Measurements from ENCODE around the gene PPP1R12B. TPM values are rescaled to one million over a fixed set of nuclear protein-coding genes. Genes with fewer than 3 reads are reported as not detected.

The PPP1R12B gene
- total and polyA plus RNA-seq, 2 donors (not counting 3 experiments of a cell fraction or from before 2014, with no cell fraction given) = 8.4 to 11.5 TPM

GRCh38 chr1:202597090-202597761 is 248.7 kb downstream of the PPP1R12B start:
- Histone ChIP-seq H3K9me3 (replicated peaks; ENCODE audit: control insufficient read depth, insufficient read depth, low read length) (no peaks in the 10 kb centered on the region), H3K9me1 (replicated peaks; ENCODE audit: control insufficient read depth, extremely low read depth, insufficient read depth, low read length) (no peaks in the 10 kb centered on the region), H3K27ac (ENCODE audit: insufficient read depth, low read depth, low read length) (no peak overlapping the region), H3K79me2 (ENCODE audit: control insufficient read depth, insufficient read depth, low read length) (no peaks in the 10 kb centered on the region), H3K27me3 (ENCODE audit: control insufficient read depth in 2 of 2, insufficient read depth in 2 of 2, low read length in 2 of 2) (no peaks in the 10 kb centered on the region), H3K9ac (replicated peaks; ENCODE audit: extremely low read depth, insufficient read depth, low read length) (no peak overlapping the region), H3K4me1 (ENCODE audit: control insufficient read depth, extremely low read depth, insufficient read depth, low read length) (peaks cover 9% of the 10 kb centered on the region), H4K20me1 (replicated peaks; ENCODE audit: control insufficient read depth, extremely low read depth, insufficient read depth, low read length) (no peaks in the 10 kb centered on the region), H3K4me2 (ENCODE audit: insufficient read depth, low read length) (no peak overlapping the region), H3K36me3 (ENCODE audit: control insufficient read depth in 2 of 2, extremely low read depth in 1 of 2, insufficient read depth in 2 of 2, low read length in 2 of 2) (no peaks in the 10 kb centered on the region), H3K4me3 (replicated peaks in 1 of 3; ENCODE audit: insufficient read depth in 1 of 3, low read depth in 1 of 3, low read length in 3 of 3) (no peak overlapping the region), H2AFZ (ENCODE audit: low read depth, low read length) (no peak overlapping the region)
- ChIA-PET POLR2A (no interaction called here), CTCF (no interaction called here)
- no peak for TF ChIP-seq POLR2AphosphoS5 (IDR thresholded peaks at IDR 0.05; ENCODE audit: insufficient read depth, low read depth, low read length)
- no peak for TF ChIP-seq MYC (IDR thresholded peaks at IDR 0.05; ENCODE audit: low read depth, low read length)
- TF ChIP-seq, protein P1, sequence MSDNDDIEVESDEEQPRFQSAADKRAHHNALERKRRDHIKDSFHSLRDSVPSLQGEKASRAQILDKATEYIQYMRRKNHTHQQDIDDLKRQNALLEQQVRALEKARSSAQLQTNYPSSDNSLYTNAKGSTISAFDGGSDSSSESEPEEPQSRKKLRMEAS (IDR thresholded peaks at IDR 0.05; ENCODE audit: insufficient read depth, insufficient read length) = no peak
- TF ChIP-seq FOS (IDR thresholded peaks at IDR 0.05; ENCODE audit: borderline replicate concordance, insufficient read depth, low read length) = no peak
- TF ChIP-seq GATA2 (IDR thresholded peaks at IDR 0.05; ENCODE audit: insufficient read depth, insufficient read length, low read depth, low read length) = no peak
- TF ChIP-seq EZH2 (IDR thresholded peaks at IDR 0.05; ENCODE audit: borderline replicate concordance, low read depth, low read length, severe bottlenecking) = no peak
- TF ChIP-seq JUN (IDR thresholded peaks at IDR 0.05; ENCODE audit: borderline replicate concordance, insufficient read depth, insufficient read length, low read depth) = no peak
- TF ChIP-seq POLR2A (IDR thresholded peaks at IDR 0.05; ENCODE audit: low read depth, low read length) = no peak
- no peak for TF ChIP-seq CTCF (IDR thresholded peaks at IDR 0.05; ENCODE audit: extremely low read depth in 1 of 2, insufficient read depth in 1 of 2, low read depth in 1 of 2, low read length in 2 of 2)
- no peak for FAIRE-seq
- DNase-seq (ENCODE audit: low read depth, low spot score) = no peak
- BruUV-seq (replicated peaks) = no TSS peak
- intact Hi-C loops (cut with micrococcal nuclease) = no loop called here
- dilution Hi-C loops (cut with MboI; ENCODE audit: extremely low pct_ligation_motif_present, low sequenced_read_pairs) = no loop called here
